GM12875 (cell line): Measurements from ENCODE around the gene PLS1.

Experiments
- H3K4me3 ChIP-seq: one replicate; pipeline ENCODE4 v1.5.1; 2011; ENCODE audit warnings: low read depth, low read length, control low read depth
- CTCF ChIP-seq: IDR thresholded peaks from 2 replicates; pipeline ENCODE4 v1.5.1; 2011; ENCODE audit warnings: low read depth, mild to moderate bottlenecking, control low read depth, inconsistent platforms, low read length, moderate library complexity, borderline replicate concordance; ENCODE audit not compliant: insufficient read depth

PLS1 gene

DNA sequence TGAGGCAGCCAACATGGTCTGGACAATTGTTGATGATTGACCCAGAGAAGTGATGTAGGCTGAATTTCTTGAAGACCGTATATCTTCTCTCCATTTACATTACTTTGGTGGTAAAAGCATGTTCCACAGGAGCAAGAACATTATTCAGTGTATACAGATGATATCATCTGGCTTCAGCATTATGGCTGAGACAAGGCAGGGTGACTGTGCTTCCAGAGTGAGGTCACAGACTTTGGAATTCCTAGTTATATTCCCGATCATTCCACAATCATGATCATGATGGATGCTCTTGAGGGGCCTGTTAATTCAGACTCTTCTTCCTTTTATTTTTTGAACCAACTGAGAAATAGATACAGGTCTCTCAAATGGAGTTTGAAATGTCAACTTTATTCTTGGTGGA, 19.0 kb downstream of the PLS1 start:
- H3K4me3 ChIP-seq = no peak overlapping the region
- no peak for TF ChIP-seq CTCF

GRCh38 chr3:142618917-142619461, 22.8 kb downstream of the PLS1 start:
- no peak for TF ChIP-seq CTCF
- H3K4me3 ChIP-seq = no peak overlapping the region

- no peak for TF ChIP-seq CTCF
- no peak overlapping the region for H3K4me3 ChIP-seq
Measured at GRCh38 chr3:142622405-142622804, 26.2 kb downstream of the PLS1 start.

DNA sequence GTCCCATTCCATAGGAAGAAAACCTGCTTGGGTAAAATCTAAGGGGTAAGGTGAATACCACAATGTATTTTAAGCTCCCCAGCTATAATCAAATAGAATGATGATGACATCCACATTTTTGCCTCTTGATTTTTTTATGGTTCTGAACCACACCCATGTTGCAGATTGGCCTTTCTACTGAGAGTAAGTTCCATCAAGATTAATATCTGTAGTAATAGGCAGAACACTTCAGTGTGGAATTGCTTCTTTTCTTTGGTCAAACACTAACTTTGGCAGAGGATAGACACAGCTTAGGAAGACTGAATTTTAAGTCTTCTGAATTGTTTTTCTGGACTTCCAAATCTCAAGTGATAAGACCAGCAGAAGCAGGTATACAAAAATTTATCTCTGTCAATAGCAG, 27.0 kb downstream of the PLS1 start:
- no peak overlapping the region for H3K4me3 ChIP-seq
- TF ChIP-seq CTCF = no peak

DNA sequence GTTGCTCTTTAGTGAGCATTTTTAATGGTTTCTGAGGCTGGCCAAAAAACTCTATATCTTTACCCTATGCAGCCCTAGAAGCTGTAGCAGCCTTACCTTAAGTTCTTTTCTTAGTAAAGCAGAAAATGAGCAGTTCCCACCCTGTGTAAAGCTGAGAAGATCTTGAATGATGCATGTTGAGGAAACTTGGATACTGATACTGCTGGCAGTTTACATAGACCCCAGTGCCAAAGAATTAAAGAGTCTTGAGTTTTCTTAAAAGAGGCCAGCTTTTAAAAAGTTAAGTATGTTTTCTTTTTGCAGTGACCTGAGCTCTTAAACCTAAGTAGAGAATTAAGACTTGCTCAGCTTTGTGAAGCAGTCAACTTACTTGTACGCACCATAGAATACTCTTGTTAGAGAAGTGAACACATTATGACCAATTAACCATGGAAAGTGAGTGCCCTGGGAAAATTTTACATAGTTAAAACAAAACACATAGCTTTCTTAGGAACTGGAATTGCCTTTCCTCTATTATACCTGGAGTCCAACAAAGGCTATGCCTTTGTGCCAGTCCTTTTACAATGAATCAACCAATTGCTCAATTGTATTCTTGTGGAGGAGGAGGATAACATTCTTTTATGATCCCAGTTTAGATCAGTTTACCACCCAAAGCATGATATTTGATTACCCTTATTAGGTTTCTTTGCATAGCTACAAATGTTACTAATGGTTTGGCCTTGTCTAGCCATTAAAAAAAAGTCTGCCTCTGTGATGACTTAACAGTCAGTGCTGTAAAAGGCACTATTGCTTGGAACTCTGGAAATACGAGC, 28.4 kb downstream of the PLS1 start:
- H3K4me3 ChIP-seq = no peak overlapping the region
- TF ChIP-seq CTCF = no peak

GRCh38 chr3:142625153-142625440, 28.9 kb downstream of the PLS1 start:
- TF ChIP-seq CTCF = no peak
- no peak overlapping the region for H3K4me3 ChIP-seq

- no peak overlapping the region for H3K4me3 ChIP-seq
- TF ChIP-seq CTCF = no peak
Measured at GRCh38 chr3:142626971-142627370, 30.8 kb downstream of the PLS1 start.
